ENCODE measurements around the gene BABAM2.
A peak's percentile ranks its signal among the peaks of the same experiment; 100 is the strongest.

Gene BABAM2

GRCh38 chr2:28346587-28346986 lies 456.1 kb downstream of the BABAM2 start:
- DNase-seq (ENCODE audit: low spot score), result no peak

- DNase-seq (ENCODE audit: low spot score), result no peak
Observed at GRCh38 chr2:28347193-28347592, 456.7 kb downstream of the BABAM2 start.

- no peak for DNase-seq (ENCODE audit: low spot score)
Observed at GRCh38 chr2:28347596-28347995, 457.1 kb downstream of the BABAM2 start.

- peak; percentile 46 for DNase-seq (ENCODE audit: low spot score)
Observed at GRCh38 chr2:28348149-28348567, 457.6 kb downstream of the BABAM2 start.

- no peak for DNase-seq (ENCODE audit: low spot score)
Observed at GRCh38 chr2:28348921-28349320, 458.4 kb downstream of the BABAM2 start.

GRCh38 chr2:28349546-28350165 lies 459.1 kb downstream of the BABAM2 start:
- no peak for DNase-seq (ENCODE audit: low spot score)

GRCh38 chr2:28350196-28350595 lies 459.7 kb downstream of the BABAM2 start:
- DNase-seq (ENCODE audit: low spot score), result no peak

- DNase-seq (ENCODE audit: low spot score), result no peak
Observed at GRCh38 chr2:28350791-28351285, 460.3 kb downstream of the BABAM2 start.

GRCh38 chr2:28351621-28352020 lies 461.1 kb downstream of the BABAM2 start:
- no peak for DNase-seq (ENCODE audit: low spot score)

- DNase-seq (ENCODE audit: low spot score), result no peak
Observed at GRCh38 chr2:28352104-28352503, 461.6 kb downstream of the BABAM2 start.

- DNase-seq (ENCODE audit: low spot score), result no peak
Observed at GRCh38 chr2:28352610-28353195, 462.2 kb downstream of the BABAM2 start.

- no peak for DNase-seq (ENCODE audit: low spot score)
Observed at GRCh38 chr2:28354920-28355520, 464.5 kb downstream of the BABAM2 start.

GRCh38 chr2:28355521-28356094 lies 465.1 kb downstream of the BABAM2 start:
- DNase-seq (ENCODE audit: low spot score), result no peak

GRCh38 chr2:28356095-28356911 lies 465.8 kb downstream of the BABAM2 start:
- no peak for DNase-seq (ENCODE audit: low spot score)

- DNase-seq (ENCODE audit: low spot score), result no peak
Observed at GRCh38 chr2:28357055-28357454, 466.5 kb downstream of the BABAM2 start.

GRCh38 chr2:28357948-28358667 lies 467.6 kb downstream of the BABAM2 start:
- no peak for DNase-seq (ENCODE audit: low spot score)

- DNase-seq (ENCODE audit: low spot score), result no peak
Observed at GRCh38 chr2:28358668-28359201, 468.2 kb downstream of the BABAM2 start.

GRCh38 chr2:28359222-28360057 lies 468.9 kb downstream of the BABAM2 start:
- DNase-seq (ENCODE audit: low spot score), result peak; percentile 89

- DNase-seq (ENCODE audit: low spot score), result no peak
Observed at GRCh38 chr2:28360058-28360717, 469.7 kb downstream of the BABAM2 start.

All from activated CD4-positive, alpha-beta T cell treated with anti-CD3 and anti-CD28 coated beads, Interleukin-2, Interleukin-4, amounts not matched to agents 100 ng/mL and 50 ng/mL, durations not matched to agents 16 hours and 8 hours (primary cell).